Stimulated activated CD8-positive, alpha-beta memory T cell treated with anti-CD3 and anti-CD28 coated beads, Interleukin-7, amount 100 ng/mL, for 24 hours (primary cell): ENCODE data around the gene SOBP.

Experiments used
- DNase-seq: peaks from one replicate; pipeline ENCODE4 v3.0.0-alpha.2; 2020; ENCODE audit warnings: low read depth

Gene SOBP

DNA sequence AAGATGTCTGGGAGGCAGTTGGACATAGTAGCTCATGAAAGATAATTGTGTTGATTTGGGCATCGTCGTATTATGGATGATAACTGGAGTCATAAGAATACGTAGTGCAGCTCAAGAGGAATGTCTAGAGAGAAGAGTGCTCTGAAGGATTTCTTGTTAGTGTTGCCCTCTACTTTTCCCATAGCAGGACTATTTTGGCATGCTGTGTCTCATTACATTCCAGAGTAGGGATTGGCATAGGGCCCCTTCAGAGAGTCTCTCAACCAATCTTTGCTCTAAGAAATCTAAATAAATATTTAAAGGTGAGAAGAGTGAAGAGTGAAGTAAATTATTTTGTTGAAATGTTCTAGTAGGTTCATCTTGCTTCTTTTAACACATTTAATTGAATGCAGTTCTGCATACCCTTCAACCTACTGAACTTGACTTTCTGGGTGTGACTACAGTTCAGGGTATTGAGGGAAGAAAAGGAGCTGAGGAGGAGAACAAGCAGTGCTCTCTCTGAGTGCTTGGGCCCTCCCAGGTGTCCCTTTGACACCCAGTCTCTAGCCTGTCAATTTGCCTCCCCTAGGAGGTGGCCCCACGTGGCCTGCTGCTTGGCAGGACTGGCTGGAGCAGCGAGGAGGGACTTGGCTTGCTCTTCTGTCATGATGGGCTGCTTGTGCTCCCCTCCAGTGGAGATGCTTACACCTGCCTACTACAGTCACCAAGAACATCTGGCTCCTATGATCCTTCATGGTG, 33.3 kb downstream of the SOBP start:
- no peak for DNase-seq

DNA sequence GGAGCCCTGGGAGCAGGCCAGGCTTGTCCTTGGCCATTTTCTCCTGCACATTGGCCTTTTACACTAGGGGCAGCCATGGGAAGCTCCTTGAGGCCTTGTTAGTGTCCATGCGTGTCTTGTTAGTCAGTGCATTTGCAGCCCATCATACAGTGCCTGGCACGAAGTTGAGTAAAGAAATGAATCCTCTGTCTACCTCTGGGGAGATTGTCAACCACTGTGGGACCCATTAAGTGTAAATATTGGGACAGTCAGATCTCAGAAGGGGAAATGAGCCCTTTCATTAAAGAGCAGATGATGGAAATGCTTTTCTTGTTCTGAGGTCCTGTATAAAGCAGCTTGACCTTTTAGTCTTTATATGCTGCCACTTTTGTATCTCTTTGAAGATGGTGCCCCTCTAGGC, 33.9 kb downstream of the SOBP start:
- DNase-seq = no peak

DNA sequence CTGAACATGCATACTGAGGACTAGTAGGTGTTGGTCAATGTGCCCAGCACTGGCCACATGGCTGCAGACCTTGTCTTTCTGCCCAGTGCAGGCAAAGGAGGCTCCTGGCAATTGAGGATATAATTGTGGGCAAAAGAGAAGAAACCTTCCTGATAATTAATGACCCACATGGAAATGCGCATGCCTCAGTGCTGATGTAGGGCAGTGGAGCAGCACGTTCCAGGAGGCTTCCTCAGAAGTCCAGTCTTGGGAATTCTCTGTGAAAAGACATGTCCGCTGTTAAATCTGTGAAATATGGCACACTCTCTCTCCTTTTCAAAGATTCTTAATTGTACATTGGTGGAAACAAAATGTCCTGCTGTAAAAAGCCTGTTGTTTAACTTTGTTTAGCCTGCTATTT, 34.7 kb downstream of the SOBP start:
- no peak for DNase-seq

DNA sequence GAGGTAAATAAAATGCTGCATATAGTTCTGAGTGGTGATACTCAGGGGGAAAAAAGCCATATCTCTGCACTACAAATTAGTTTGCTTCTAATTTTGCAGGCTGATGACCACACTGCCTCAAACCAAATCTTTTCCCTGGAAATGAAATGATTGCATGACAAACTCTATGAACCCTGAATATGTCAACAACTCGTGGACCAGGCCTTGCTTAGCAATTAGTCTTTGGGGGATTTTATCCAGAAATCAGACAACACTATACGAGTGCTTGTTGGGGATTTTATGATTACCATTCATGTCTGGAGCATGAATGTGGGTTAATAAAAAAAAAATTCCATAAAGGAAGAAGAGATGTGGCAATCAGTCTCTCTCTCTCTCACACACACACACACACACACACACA, 42.0 kb downstream of the SOBP start:
- no peak for DNase-seq

DNA sequence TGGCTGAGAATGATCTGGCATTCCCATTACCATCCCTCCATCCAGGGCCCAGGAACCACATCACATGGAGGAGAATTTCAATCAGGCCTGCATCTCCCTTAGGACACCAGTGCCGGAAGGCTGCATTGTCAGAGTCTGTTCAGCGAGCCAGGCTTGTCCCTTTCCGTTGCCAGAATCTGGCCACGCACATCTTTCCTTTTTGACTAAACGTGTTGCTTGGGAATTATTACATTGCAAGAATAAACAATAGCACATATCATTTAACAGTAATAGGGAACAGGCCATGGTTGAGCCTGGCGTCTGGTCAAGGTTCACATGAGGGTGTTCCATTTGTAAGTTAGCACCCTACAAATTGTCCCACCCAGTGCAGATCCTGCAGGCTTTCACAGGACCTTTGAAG, 42.8 kb downstream of the SOBP start:
- DNase-seq = no peak

DNA sequence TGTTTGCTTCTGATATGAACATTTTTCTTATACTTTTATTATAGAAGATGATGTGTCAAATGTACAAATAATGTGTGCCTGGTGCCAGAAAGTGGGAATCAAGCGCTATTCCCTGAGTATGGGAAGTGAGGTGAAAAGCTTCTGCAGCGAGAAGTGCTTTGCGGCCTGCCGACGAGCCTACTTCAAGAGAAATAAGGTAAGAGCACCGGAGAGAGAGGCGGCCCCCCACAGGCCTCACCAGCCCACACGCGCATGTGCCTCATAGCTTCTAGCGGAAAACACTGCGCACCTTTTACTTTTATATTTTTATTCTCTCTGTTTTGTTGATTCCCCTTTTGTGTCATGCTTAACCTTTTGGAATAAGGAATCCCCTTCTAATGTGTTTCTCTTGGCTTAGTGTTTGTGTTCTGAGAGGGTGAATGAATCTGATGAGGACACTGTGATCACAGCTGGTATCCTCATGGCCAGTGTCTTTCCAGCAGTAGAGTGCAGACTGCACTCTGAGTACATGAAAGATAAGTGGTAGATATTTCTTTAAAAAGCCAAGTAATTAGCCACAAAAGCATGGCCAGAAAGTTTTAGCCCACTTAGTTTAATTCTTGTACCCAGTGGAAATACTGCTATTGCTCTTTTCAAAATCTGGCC, 43.6 kb downstream of the SOBP start:
- DNase-seq = no peak

DNA sequence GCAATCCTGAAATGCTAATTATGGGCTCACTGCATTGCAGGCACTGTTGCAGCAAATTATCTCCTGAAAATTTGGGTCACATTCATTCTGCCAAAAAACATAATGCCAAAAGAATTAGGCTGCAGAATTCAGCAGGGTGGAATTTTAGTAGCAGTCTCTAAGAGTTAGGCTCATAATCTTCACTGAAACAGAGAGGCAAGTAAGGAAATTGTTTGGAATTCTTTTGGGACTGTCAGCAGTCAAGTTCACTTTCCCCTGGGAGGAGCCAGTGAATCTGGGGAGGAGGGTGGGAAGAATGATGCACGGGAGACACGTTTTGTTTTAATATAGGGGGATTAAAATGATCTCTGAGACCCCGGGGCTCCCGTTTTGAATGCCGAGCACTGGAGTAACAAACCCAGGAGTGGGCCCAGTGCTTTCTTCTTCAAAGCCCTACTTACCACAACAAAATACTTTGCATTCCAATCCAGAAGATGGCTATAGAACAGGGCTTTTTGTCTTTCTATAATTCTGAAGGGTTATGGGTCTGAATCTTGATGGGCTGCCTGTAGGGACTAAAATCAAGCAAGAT, 44.7 kb downstream of the SOBP start:
- DNase-seq = no peak

DNA sequence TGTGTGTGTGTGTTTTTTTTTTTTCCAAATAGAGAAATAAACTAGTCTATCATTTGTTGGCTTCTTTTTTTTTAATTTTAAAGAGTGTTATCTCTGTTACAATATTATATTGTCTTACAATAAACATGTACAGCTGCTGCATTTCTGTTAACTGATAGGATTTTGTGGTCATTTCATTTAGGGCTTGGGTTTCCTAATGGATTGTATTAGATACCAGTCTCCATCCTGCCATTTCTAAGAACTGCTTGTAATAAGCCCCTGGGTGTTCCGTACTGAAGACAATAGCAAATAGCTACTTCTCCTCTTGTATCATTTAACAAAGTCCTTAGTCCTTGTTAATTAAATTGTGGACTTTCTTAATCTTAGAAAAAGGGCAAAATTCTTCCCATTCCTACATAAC, 45.7 kb downstream of the SOBP start:
- no peak for DNase-seq

DNA sequence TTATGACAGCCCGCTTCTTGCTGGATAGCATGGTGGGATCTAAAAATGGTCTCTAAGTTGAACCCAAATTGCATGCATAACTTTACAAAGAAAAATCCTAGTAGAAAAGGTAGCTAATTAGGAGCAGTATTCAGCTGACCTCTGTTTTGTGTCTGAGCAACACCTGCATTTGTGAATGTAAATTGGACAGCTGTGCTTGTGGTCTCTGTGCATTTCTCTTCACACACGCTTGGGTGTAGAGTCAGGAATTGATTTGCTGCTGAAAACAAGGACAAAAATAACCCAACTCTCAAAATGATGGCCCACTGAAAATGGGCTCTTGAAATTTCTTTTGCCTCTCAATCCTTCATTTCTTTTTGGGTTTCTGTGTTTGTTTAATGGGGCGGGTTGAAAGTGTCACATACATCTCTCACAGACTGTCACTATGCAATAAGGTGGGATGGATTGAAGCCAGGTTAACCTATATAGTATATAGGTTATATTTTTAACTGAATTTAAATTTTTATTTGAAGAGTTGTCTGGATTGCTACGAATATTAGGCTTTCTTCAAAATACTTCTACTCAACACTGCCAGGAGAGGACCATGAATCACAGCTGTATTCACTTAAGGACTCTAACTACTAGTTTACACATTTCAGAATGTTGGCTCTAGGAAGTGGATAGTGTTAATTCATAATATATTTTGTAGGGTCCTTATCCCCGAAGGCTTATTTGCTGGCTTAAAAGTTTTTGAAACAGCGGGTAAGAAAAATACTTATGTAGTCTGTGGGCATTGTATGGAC, 46.5 kb downstream of the SOBP start:
- no peak for DNase-seq

DNA sequence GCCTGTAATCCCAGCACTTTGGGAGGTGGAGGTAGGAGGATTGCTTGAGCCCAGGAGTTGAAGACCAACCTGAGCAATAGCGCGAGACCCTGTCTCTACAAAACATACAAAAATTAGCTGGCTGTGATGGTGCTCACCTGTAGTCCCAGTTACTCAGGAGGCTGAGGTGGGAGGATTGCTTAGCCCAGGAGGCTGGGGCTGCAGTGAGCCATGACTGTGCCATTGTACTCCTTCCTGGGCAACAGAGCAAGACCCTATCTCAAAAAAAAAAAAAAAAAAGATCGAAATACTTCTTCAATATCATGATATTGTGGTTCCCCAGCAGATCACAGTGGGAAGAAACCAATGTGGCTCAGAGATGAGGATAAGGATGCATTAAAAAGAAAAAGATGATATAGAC, 47.6 kb downstream of the SOBP start:
- no peak for DNase-seq

DNA sequence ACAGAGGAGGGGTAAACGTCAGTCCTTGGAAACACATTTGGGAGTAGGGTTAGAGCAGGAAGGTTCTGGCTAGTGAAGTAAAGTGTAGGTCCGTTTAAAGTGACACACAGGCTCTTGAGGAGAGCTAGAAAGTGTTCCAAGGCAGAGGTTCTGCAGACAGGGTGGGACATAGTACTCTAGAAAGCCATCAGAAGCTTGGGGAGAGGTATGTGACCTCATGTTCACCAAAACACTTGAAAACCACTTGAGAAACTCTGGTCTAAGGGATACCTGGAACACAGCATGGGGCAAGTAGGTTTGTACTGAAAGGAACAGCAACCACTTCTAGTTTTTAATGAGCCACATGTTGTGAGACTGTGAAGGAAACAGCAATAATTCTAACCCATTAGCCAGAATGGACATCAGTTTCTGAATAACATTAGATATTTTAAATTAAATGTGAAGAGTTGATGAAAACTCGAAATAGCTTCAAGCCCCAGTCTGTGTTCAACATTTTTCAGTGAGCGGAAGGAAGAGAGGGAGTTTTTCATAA, 49.0 kb downstream of the SOBP start:
- no peak for DNase-seq

DNA sequence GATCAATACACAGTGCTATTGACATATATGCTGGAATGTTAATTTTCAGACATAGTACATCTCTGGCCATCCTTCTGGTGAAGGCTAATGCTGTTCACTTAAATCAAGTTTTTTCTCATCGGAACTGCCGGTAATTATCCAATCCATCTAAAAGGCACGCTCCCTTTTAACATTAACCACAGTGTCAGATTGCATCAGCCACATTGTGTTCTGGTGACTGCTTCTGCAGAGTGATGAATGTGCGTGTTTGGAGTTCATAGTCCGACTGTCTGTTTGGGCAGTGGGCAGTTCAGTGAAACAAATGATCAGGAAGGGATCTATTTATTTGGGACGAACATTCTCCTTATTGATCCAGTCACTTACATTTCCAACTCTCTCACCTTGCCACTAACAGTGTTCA, 49.5 kb downstream of the SOBP start:
- no peak for DNase-seq

DNA sequence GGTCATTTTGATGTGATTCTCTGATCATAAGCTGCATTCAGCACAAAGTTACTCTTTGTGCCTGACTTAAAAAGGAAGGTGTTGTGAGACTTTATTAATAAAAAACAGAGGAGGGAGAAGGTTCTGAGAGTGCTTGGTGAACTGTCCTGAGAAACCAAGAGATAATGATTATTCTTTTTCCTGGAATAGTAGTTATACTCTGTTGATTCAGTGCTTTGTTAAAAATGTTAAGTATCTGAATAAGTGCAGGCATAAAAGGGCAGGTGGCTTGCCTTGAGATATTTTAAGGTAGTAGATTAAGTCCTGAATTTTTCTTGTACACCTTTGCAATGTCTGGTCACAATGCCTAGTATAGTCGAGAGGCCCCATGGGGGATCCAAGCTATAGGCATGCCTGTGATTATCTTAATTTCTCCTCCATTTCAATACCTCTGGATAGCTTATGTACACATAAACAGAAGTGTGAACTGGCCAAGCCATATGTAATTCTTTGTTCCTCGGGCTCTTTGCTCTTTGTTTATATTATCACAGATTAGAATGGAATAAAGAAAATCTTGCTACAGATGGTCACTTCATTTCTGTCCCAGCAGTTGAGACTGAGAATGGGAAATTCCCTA, 50.0 kb downstream of the SOBP start:
- no peak for DNase-seq

DNA sequence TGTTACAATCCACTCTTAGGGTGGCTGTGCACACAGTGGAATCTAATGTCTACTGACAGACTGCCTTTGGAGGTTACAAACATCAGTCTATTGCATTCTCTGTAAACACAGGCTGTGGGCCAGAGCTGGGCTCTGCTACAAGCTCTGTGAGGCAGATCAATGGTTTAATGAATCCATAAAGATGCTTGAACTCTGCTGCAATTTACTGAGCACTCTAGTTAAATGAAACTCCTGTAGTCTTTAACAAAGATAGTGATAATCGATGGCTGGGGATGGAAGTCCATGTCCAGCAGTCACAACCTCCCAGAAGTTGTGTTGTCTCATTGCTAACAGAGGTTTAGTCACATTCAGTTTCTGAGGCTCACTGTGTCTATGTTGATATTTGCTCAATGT, 50.5 kb downstream of the SOBP start:
- no peak for DNase-seq

DNA sequence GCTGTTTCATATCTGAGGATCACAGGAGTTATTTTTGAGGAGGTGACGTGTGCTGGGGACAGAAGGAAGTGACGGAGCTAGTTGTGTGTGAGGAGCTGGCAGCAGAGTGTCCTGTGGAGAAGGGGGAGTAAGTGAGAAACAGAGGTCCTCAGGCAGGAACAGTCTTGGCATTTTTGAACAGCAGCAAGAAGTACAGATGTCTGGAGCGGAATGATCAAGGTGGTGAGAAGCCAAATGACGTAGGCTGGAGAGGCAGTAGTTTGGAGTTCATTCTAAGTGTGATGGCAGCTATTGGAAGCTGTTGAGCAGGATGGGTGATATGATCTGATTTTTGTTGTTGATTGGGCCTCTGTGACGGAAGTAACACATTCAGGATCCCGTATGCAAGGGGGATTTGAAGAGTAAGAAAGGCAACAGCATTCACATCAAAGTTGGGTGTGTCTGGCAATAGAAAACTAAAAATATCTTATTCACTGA, 52.3 kb downstream of the SOBP start:
- no peak for DNase-seq

DNA sequence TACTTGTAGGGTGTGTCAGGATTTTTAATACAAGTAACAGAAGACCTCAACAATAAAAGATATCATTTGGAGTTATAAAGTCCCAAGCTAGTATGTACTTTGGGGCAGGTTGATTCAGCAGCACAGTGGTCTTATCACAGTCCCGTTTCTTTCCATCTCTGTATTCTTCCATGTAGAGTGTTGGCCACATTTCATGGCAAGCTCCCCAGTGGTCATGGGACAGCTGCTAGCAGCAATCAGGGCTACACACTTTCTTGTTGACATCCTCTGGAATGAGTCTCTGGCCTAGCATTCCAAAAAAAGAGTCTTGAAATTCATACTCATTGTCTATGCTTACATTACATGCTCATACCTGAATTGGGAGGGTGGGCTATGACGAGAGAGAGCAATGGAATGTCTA, 53.2 kb downstream of the SOBP start:
- no peak for DNase-seq

DNA sequence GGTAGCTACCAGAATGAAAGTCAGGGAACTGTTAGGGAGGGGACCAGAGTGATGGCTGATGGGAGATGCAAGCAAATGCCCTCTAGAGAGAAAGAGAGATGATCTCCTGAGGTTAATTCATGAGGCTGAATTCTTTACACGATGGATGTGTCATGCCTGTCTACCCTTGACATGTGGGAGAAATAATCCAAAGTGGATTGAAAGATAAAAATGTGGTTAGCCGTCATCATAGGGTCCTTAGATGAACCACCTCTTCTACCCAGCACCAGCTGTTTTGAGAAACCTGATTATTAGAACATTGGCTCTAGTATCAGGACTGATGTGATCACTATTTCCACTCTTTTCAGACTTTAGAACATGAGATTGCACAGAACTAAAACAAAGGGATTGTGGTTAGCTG, 53.6 kb downstream of the SOBP start:
- DNase-seq = no peak

DNA sequence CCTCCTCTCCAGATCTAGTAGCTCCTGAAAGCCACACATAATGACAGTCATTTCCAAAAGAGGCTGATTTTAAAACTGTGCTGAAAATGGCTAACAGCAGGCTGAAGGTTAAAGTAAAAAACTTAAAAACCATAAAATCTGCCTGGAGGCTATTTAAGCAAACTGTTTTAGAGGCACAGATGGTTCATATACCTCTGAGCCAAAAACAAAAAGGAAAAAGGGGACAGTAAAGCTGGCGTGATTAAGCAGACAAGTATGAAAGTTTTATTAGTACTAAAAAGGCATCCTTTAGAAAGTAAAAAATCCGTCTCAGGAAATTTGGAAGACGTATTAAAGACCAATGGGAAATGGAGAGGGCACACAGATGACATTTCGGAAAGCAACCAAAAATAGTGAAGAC, 55.8 kb downstream of the SOBP start:
- no peak for DNase-seq

DNA sequence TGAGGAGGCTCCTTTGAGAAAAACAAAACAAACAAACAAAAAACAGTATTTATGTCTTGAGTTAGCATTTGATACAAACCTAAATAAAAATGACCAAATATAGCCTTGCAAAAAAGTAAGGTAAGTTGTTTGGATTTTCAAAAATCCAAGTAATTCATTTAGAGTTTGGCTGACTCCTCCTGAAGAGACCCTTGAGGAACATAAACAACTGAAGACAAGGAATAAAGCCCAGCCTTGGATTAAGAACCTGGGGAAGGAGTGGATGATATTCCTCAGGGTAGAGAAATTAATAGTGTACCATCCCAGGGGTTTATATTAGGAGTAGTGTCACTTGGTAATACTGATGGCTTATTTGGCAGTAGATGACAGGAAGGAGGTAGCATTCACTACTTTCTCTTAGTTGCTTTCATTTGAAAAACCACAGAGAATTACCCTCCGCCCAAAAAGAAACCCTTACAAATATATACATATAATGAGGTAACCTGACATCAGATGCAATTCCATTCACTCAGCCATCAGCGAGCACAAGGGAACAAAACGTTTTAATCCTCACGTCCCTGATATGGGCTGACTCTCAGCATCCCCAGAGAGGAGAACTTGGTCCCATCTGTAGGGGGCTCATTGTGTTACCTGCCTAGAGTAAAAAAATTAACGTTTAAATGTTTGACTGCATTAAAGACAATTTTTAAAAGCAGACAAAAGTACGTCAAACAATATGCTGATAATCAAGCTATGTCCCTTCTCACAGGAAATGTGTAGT, 57.0 kb downstream of the SOBP start:
- no peak for DNase-seq

DNA sequence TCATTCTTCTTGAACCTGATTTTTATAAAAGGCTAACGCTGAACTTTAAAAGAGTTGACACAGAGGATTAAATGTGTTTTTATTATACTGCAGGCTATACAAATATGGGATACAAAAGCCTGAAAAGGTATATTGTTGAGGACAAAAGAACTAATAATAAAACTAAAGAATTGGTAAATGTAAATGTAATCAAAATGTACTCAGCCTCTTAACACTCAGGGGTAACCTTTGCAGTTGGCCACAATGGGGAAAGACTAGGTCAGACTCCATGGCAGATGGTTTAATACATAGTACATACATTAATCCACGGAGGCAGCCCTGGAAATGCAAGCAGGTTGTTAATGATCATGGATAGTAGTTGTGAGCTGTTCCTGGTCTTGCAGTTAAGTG, 57.5 kb downstream of the SOBP start:
- no peak for DNase-seq

DNA sequence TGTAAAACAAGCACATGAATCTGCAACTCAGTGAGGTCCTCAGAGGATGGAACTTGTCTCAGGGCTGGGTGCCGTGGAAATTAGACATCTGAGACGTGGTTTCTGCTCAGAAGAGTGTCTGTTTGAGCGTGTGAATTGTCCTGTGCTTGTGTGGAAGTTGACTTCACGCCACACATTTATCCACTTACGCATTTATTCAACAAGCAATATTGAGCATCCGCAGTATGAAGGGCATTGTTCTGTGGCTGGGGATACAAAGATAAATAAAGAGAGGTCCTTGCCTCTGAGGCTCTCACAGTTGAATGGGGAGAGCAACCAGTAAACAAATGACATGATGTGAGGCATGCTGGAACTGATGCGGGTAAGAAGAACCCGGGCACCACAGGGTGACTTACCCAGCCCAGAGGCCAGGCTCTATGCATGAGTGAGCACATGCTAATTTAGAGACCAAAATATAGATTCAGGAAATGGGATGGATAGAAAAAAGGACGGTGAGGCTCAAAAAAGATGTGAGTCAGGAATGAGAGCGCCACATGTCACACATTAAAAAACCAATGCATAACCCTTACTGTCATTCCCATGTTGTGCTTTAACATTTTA, 60.4 kb downstream of the SOBP start:
- DNase-seq = no peak
